Right lobe of liver (tissue), 6 donors: Measurements from ENCODE around the gene MAP3K19. TPM values are rescaled to one million over a fixed set of nuclear protein-coding genes. Genes with fewer than 3 reads are reported as not detected.

ENCODE experiments used
- ATAC-seq, 4 donors: fragments of 200-7000 bp; cut with Tn5 transposase; one replicate each; pipeline ENCODE4 v1.9.1; 2020; ENCODE audit warnings: mild to moderate bottlenecking in 4 of 4, moderate library complexity in 4 of 4
- DNase-seq, 3 donors: peaks; one replicate each; pipeline ENCODE4 v3.0.0-alpha.2; 2020
- H3K27ac ChIP-seq, 3 donors: fragments of 200-600 bp; one replicate each; pipeline ENCODE4 v1.8.0; 2022
- H3K27me3 ChIP-seq, 2 donors: fragments of 200-600 bp; one replicate each; pipeline ENCODE4 v1.8.0; 2022
- H3K36me3 ChIP-seq, 4 donors: fragments of 200-600 bp; sonication (generic) in 1 of 4; one replicate each; pipeline versions ENCODE4 v1.5.1 to v1.8.0; 2017 to 2022; ENCODE audit warnings: control low read depth in 1 of 4
- H3K4me1 ChIP-seq, 4 donors: fragments of 200-600 bp; sonication (generic) in 1 of 4; one replicate each; pipeline versions ENCODE4 v1.5.1 to v1.8.0; 2017 to 2022; ENCODE audit warnings: control low read depth in 1 of 4
- H3K4me3 ChIP-seq, 3 donors: fragments of 200-600 bp; one replicate each; pipeline ENCODE4 v1.8.0; 2022
- H3K9me3 ChIP-seq, 4 donors: fragments of 200-600 bp; sonication (generic) in 1 of 4; one replicate each; pipeline versions ENCODE4 v1.5.1 to v1.8.0; 2017 to 2022; ENCODE audit warnings: control low read depth in 1 of 4
- POLR2A ChIP-seq: fragments of 450-650 bp; IDR thresholded peaks from one replicate; pipeline ENCODE4 v1.6.1; 2017; ENCODE audit warnings: antibody characterized with exemption, mild to moderate bottlenecking
- WGBS: methylation state at CpG from one replicate; pipeline ENCODE4 v1.1.6; 2018; ENCODE audit warnings: low coverage, low lambda C conversion rate; ENCODE audit not compliant: insufficient coverage; ENCODE audit errors: missing lambda C conversion rate; 5-methylcytosine and 5-hydroxymethylcytosine counted together
- intact Hi-C, 2 donors: fragments of 100-400 bp; cut with DNase I; formaldehyde crosslinking; loops; one replicate each; pipeline versions ENCODE4 v1.11.2 to v1.14.1; 2022
- total RNA-seq, 6 experiments: library from RNA; depleted of rRNA in 2 of 6; stranded (reverse); fragments of >200 nt in 2 of 6; fragmentation: NEBNext Ultra II Directional in 3 of 6; extraction: Animal tissue kit (Norgen Biotek cat#: 25700) in 3 of 6; gene quantifications; one replicate each; pipeline versions ENCODE4 v1.1.0 to v1.2.4, GENCODE V29; 2016 to 2023
- TF ChIP-seq, protein P1 (sequence below), 4 donors: fragments of 200-600 bp in 3 of 4; fragments of 450-650 bp in 1 of 4; IDR thresholded peaks; one replicate each; pipeline versions ENCODE4 v1.5.1 to v1.8.0; 2016 to 2022; ENCODE audit warnings: antibody characterized with exemption in 4 of 4, mild to moderate bottlenecking in 2 of 4
- donor health status: DM: no; HTN: yes; CAD: no.
- donor health status: DM: no; HTN: no; CAD: no.
- donor health status: DM: no; HTN: no; CAD: no.
- donor health status: DM: no; HTN: yes; CAD: no.
- donor health status: DM: no; HTN: yes; CAD: no.

MAP3K19 gene
- total RNA-seq, 6 experiments from 2014 or later, result not detected

- no peaks in the 10 kb centered on the region for H3K27me3 ChIP-seq
- intact Hi-C loops, result no loop called here
- no peak overlapping the region for H3K27ac ChIP-seq
- DNase-seq (no peak), ATAC-seq (no peak)
- WGBS, result 89% methylated on average over 1 of the region's 1 CpG
- no peak for TF ChIP-seq POLR2A
- TF ChIP-seq, protein P1, sequence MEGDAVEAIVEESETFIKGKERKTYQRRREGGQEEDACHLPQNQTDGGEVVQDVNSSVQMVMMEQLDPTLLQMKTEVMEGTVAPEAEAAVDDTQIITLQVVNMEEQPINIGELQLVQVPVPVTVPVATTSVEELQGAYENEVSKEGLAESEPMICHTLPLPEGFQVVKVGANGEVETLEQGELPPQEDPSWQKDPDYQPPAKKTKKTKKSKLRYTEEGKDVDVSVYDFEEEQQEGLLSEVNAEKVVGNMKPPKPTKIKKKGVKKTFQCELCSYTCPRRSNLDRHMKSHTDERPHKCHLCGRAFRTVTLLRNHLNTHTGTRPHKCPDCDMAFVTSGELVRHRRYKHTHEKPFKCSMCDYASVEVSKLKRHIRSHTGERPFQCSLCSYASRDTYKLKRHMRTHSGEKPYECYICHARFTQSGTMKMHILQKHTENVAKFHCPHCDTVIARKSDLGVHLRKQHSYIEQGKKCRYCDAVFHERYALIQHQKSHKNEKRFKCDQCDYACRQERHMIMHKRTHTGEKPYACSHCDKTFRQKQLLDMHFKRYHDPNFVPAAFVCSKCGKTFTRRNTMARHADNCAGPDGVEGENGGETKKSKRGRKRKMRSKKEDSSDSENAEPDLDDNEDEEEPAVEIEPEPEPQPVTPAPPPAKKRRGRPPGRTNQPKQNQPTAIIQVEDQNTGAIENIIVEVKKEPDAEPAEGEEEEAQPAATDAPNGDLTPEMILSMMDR (IDR thresholded peaks at IDR 0.05), result no peak
- H3K4me3 ChIP-seq, result no peak overlapping the region
- peaks cover 0 to 3% (median 0%) of the 10 kb centered on the region in 4 donors for H3K36me3 ChIP-seq
- H3K9me3 ChIP-seq, result no peaks in the 10 kb centered on the region
- no peaks in the 10 kb centered on the region for H3K4me1 ChIP-seq
Observed at GRCh38 chr2:135066710-135067109, 19.5 kb upstream of the MAP3K19 start.

DNA sequence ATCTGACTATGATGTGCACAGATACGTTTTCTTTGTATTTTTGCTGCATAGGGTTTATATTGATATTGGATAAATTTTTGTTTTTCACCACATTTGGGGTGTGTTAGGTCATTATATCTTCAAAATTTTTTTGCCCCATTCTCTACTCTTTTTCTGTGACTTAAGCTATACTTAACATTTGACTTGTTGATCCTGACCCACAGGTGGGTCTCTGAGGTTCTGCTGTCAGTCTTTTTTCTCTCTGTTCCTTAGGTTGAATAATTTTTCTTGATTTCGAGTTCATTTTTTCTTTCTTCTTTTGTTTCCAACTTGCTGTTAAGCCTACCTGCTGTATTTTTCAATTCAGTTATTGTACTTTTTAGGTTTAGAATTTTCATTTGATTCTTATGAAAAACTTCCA is 16.9 kb upstream of the MAP3K19 start:
- no peak for ATAC-seq
- 96% methylated on average over 2 of the region's 2 CpGs for WGBS
- Histone ChIP-seq H3K9me3 (no peaks in the 10 kb centered on the region), H3K4me1 (no peaks in the 10 kb centered on the region), H3K4me3 (no peak overlapping the region), H3K36me3 (peaks cover 0 to 14% (median 4%) of the 10 kb centered on the region in 4 donors), H3K27ac (no peak overlapping the region), H3K27me3 (no peaks in the 10 kb centered on the region)
- intact Hi-C loops, result no loop called here
- DNase-seq, result no peak
- TF ChIP-seq, protein P1 (IDR thresholded peaks at IDR 0.05), result no peak
- no peak for TF ChIP-seq POLR2A

DNA sequence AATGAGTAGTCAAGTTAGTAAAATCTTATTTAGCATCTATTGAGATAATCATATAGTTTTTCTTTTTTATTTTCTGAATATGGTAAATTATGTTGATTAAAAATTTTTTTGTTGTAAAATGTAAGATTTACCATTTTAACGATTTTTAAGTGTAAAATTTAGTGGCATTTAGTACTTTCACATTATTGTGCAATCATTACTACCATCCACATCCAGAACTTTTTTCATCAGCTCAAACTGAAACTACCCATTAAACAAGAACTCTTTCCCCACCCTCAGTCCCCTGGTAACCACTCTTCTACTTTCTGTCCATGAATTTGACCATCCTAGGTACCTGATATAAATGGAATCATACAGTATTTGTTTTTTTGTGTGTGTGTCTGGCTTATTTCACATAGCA is 16.0 kb upstream of the MAP3K19 start:
- Histone ChIP-seq H3K27me3 (no peaks in the 10 kb centered on the region), H3K9me3 (no peaks in the 10 kb centered on the region), H3K36me3 (peaks cover 0 to 14% (median 4%) of the 10 kb centered on the region in 4 donors), H3K4me3 (no peak overlapping the region), H3K4me1 (no peaks in the 10 kb centered on the region), H3K27ac (no peak overlapping the region)
- ATAC-seq (peak in 1 of 4 donors; percentile 36), DNase-seq (no peak)
- WGBS, result 35% methylated on average over 1 of the region's 1 CpG
- intact Hi-C loops, result no loop called here
- TF ChIP-seq, protein P1 (IDR thresholded peaks at IDR 0.05), result no peak
- TF ChIP-seq POLR2A, result no peak

DNA sequence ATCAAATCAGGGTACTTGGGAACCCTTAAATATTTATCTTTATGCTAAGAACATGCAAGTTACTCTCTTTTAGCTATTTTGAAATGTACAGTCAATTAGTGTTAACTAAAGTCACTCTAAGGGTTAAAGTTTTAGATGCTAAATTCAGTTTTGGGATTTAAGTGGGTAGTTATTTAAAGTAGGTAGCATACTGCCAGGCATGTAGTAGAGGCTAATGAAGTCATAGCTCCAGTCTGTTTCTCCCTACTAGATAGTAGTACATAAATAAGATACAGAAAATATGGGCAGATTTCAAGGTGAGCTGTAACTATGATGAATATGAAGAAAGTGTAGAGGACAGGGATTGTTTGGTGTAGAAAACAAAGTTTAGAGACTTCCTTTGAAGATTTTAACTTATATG is 12.3 kb upstream of the MAP3K19 start:
- intact Hi-C loops, result no loop called here
- H3K4me3 ChIP-seq, result no peak overlapping the region
- H3K27me3 ChIP-seq, result no peaks in the 10 kb centered on the region
- TF ChIP-seq, protein P1 (IDR thresholded peaks at IDR 0.05), result no peak
- TF ChIP-seq POLR2A, result no peak
- DNase-seq (no peak), ATAC-seq (no peak)
- no peak overlapping the region for H3K27ac ChIP-seq
- peaks cover 0 to 14% (median 4%) of the 10 kb centered on the region in 4 donors for H3K36me3 ChIP-seq
- peaks cover 0 to under 1% (median 0%) of the 10 kb centered on the region in 4 donors for H3K4me1 ChIP-seq
- no peaks in the 10 kb centered on the region for H3K9me3 ChIP-seq

DNA sequence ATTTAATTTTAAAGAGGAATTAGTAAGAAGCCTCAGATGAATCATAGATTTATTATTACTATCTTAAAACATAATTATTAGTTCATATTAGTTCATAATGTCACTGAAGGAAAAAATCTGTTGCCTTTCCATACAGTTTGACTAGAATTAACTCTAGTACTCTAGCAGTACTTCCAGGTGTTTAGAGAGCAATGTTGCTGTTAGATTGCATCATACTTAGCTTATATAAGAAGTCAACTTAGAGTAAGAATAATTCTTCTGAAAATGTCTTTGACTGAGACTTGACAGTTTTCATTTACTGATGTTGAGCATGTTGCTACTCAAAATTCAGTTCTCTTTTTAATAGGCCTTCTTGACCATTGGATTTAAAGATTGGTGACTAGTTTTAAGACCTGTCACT is 9.5 kb upstream of the MAP3K19 start:
- no peak for ATAC-seq

More for the DNA sequence above, 9.5 kb upstream of the MAP3K19 start:
- Histone ChIP-seq H3K36me3 (peaks cover 0 to 12% (median 4%) of the 10 kb centered on the region in 4 donors), H3K4me1 (peaks cover 0 to 19% (median 4%) of the 10 kb centered on the region in 4 donors), H3K27ac (no peak overlapping the region), H3K27me3 (no peaks in the 10 kb centered on the region), H3K4me3 (no peak overlapping the region), H3K9me3 (no peaks in the 10 kb centered on the region)
- no peak for TF ChIP-seq POLR2A
- TF ChIP-seq, protein P1 (IDR thresholded peaks at IDR 0.05), result no peak
- intact Hi-C loops, result no loop called here
- no peak for DNase-seq
